Dedifferentiated amniotic fluid mesenchymal stem cell (primary cell): ENCODE results near the gene NLK.
"Not testable (repeated sequence)": the region's sequence is repeated elsewhere in the genome, so short reads cannot be mapped to it uniquely, and the experiment has no call there.

Experiments
- DNase-seq: peaks from one replicate; pipeline ENCODE4 v3.0.0-alpha.2; 2016; ENCODE audit errors: extremely low spot score

The NLK gene

DNA sequence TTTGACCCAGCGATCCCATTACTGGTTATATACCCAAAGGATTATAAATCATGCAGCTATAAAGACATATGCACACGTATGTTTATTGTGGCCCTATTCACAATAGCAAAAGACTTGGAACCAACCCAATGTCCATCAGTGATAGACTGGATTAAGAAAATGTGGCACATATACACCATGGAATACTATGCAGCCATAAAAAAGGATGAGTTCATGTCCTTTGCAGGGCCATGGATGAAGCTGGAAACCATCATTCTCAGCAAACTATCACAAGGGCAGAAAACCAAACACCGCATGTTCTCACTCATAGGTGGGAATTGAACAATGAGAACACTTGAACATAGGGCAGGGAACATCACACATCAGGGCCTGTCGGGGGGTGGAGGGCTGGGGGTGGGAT is 112.9 kb downstream of the NLK start:
- DNase-seq, result not testable (repeated sequence)

DNA sequence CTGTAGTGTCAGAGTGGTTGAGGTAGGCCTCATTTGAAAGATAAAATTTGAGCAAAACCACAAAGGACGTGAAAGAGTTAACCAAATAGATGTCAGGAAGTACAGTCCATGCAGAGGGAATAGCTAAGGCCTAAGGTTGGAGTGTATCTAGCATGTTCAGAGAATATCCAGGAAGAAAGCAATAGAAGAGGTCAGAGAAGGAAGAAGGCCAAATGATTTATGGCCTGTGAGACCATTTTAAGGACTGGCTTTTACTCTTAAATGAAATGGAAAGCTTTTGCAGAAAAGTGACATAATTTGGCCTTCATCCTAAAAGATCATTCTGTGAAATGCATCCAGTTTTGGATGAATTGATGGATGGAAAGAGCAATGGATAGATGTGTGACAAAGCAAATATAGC is 116.5 kb downstream of the NLK start:
- no peak for DNase-seq

DNA sequence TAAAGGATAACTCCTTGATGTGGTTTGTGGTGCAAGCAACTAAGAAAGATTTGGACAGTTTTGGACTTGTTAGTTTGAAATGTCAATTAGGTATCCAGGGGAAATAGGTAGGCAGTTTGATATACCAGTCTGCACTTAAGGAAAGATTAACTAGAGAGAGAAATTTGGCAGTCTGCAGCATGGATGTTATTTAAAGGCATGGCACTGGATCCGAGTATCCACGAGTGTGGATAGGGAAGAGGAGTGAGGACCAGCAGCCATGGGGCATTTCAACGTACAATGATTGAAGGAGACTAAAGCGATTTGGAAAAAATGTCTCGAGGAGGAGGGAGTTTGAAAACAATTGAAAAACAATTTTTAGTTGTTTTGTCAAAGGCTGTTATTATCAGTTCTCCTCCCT is 117.4 kb downstream of the NLK start:
- no peak for DNase-seq

DNA sequence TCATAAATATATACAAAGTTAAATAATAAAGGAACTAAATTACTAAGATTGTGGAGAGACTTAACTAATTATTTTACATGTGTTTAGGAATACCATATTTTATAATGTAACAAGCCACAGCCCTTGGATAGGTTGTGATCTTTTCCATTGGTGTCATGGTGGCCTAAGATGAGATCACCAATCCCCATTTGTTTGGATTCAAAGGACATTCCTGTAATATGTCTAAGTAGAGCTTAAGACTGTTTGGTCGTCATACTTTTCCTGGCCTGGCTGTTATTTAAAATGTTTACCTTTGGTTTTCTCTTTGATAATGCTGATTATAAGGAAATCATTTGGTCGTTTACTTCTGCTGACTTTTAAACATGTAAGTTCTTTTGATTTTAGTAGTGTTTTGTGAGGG is 118.1 kb downstream of the NLK start:
- no peak for DNase-seq

DNA sequence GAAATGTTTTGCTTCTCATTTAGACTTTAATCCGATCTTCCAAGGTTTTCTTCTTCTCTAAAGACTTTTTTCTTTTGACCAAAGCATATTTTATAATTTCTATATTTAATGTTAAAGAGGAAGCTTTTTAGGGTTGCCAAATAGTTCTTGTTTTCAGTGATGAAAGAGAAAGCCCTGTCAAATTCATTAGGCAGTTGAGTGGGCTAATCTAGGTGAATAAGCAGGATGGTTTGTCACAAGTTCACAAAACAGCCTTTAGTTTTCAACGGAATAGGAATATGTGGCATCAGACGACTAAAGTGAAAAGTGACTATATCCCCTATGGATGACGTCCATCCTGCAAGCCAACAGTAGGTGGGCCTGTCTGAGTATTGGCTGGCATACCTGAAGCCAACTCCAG is 118.8 kb downstream of the NLK start:
- no peak for DNase-seq

DNA sequence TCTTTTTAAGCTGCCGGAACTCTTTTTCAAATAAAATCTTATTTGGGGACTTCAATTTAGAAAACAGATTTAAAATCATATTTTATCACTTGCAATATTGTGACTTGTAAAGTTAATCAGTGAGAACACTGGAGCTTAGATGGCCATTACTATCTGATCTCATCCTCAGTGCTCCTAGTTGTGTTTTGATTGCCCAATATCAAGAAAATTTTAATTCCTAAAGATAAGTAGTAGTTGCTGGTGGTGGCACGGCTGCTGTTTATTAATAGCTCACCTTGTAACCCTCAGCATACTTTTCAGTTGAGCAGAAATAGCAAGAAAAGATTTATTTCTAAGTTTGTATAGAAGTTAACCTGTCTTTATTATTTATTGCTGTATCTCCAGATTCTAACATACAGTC is 124.0 kb downstream of the NLK start:
- no peak for DNase-seq

DNA sequence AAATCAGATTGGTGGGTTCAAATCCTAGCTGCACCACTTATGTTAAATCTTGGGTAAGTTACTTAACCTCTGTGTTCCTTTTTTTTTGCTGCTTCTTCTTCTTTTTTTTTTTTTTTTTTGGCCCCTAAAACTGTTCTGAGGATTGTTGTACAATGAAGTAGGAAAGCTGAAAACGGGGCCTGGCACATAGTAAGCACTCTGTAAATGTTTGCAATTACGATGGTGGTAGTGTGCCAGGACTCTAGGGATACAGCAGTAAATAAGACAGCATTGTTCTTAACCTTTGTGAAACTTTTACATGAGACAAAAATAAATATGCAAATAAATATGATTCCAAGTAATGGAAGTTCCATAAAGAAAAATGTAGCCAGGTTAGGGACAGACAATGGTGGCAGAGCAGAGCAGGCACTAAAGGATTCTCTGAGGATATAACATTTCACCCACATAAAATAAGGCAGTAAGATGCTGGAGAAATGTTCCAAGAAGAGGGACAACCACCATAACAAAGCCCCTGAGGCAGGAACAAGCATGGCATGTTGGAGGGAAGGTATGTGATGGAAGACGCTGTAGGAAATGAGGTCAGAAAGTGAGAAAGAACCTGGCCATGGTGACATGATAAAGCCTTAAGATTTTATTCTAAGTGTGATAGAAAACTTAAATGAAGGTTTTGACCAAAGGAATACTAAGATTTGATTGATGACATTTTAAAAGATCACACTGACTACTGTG is 127.3 kb downstream of the NLK start:
- no peak for DNase-seq

DNA sequence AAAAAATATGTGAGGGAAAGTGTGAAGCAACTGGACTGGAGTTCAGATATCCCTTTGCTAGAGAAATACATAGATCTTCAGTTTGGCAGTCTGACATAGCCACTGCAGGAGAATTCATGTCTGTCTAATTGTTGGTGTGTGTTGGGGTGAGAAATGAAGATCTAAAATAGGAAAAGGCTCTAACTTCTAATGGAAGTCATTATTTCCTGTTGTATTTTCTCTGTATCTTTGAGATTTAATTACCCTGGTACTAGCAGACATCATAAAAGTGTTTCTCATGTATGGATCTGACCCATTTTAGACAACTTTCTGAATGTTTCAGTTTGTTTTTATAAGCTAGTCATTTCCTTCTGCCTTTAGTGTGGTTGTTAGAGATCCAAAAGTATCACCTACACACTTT is 128.3 kb downstream of the NLK start:
- no peak for DNase-seq

DNA sequence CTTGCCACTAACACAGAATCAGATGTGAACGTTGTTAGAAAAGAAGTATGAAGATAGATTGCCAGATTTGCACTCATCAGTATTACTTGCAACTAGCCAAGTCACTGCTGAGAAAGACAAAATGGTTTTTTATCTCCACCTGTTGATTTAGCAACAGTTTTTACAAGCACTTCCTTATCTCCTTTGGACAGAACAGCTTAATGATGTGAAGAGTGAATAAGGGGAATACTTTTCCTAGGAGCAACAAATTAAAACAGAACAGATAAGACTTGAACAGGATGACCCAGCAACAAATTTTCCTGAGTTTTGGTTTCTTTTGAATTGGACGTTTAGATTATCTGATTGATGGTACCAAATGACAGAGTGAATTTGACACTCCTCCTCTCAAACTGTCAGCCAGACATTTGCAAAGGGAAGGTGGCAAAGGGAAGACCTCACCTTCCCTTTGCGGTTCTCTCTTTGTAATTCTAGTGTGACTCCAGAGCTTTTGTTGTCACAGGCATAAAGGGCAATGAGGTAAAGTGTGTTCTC is 130.6 kb downstream of the NLK start:
- no peak for DNase-seq

DNA sequence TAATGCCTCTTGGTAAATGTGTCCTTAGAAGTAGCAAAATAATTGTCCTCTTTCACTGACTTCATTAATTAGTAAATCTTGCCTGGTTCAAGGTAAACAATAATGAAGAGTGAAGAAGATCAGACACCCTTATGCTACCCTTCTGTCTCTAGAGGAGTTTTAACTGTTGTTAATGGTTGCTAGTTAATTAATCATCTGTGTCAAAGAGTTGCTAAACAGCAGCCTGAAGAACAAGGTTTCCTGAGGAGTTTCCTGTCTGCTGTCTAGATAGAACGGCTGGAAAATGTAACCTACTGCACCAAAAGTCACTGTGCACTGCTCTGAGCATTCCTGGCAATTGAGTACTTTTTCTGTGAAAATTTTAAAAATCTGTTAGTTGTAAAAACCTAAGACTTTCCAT is 131.3 kb downstream of the NLK start:
- no peak for DNase-seq

DNA sequence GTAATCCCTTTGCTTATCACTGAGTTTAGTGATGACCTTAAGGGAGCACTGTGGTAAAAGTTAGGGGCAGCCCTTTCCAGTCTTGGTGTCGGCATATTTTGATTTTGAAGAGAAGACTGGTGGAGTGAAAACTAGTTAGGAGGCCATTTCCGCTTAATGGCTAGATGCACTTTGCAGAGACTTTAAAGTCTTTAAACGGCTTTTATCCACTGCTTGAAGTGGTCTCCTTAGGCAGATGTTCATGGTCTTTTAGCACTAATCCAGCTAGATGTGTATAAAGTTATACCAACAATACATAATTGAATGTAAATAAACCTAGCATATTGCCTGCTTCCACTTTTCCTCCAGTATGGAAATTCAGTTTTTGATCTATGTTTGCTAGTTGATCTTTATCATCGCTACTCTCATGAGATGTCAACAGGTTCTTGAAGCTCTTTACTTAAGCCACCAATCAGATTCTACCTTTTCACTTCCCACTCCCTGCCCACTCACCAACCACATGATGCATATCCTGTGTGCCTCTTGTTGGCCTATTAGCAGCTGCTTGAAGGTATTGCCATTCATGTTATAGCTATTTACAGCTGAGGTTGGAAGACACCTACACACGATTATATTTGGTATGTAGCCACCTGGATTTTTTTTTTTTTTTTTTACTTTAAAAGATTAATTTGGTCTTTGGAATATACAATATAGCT is 132.0 kb downstream of the NLK start:
- DNase-seq, result no peak

DNA sequence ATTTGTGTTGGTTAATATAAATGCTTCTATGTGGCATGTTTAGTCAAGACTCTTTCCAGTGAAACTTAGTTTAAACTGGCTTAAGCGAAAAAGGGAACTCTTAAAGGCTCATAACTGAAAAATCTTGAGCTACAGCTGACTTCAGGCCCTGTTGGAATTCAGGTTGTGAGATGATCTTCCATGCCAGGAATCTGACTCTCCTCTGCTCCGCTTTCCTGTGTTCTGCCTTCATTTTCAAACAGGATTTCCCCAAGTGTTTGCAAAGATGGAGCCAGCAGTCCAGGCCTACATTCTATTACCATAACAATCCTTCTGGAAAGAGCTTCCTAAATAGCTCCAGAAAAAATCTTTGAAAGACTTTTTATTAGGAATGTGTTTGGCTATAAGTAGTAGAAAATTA is 134.9 kb downstream of the NLK start:
- DNase-seq, result no peak

DNA sequence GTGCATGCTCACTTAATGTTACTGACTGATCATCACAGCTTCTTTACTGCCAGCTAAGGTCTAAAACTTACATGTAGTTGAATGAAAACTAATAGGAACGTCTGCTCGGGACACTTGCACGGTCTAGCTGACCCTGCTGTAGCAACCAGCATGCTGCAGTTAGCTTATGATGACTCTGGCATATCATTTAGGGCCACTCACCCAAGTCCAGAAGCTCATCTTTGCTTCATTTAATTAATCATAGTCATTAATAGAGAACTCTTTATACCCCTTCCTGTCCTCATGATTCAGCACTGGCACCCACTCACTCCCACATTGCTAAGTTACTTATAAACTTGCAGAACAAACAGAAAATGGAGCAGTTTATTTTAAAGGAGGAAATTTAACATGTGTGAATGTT is 136.3 kb downstream of the NLK start:
- no peak for DNase-seq

DNA sequence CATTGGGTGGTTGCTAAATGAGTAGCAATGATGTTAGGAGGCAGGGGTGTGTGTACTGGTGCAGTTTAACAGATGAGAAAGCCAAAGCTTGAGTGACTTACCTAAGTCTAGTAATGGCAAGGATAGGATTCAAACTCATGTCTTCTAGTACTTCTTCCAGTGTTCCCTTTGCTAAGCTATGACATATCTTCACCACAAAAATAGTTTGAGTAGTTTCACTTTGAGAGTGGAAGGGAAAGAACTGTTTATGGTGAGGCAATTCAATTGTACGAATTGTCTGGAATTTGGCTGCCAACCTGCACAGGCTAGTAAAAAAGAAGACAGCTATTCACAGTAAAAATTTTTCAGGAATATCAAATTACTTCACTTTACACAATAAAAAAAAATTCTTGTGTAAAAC is 138.0 kb downstream of the NLK start:
- peak; percentile 39 for DNase-seq

DNA sequence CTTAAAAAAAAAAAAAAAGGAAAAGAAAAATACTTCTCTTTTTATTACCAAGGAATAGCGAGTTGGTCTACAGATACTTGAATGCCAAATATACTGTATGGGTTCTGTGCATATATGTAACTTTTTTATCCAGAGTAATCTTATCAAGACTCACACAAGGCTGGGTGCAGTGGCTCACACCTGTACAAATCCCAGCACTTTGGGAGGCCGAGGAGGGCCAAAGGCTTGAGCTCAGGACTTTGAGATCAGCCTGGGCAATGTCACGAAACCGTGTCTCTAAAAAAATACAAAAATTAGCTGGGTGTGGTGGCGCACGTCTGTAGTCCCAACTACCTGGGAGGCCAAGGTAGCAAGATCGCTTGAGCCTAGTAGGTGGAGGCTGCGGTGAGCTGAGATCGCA is 139.1 kb downstream of the NLK start:
- no peak for DNase-seq

DNA sequence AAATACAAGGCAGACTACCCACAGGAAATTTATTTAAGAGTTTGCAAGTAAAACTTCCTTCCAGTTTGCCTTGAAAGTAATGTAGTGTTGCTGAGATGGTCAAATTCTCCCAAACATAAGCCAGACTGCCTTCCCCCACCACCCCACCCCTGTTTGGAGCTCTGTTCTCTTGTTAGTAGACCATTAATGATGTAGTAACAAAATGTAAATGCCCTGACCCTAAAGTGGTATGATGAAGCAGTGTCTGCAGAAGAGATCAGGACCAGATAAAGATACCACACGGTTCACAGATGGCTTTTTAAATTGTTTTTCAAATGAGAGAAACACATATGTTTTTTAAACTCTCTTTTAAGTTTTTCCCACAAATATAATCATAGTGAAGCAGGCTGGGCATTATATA is 140.1 kb downstream of the NLK start:
- DNase-seq, result no peak

DNA sequence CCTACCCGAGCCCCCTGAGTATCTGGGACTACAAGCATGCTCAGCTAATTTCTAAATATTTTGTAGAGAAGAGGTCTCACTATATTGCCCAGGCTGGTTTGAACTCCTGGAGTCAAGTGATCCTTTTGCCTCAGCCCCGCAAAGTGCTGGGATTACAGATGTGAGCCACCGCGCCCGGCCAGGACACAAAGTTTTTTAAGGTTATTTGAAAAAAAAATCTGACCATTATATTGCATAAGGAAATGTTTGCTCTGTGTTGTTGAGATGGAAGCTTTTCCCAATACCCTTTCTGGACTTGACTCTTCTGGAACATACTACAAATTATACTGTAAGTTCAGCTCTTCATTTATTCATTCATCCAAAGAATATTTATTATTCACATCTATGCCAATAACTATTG is 143.2 kb downstream of the NLK start:
- DNase-seq, result no peak

DNA sequence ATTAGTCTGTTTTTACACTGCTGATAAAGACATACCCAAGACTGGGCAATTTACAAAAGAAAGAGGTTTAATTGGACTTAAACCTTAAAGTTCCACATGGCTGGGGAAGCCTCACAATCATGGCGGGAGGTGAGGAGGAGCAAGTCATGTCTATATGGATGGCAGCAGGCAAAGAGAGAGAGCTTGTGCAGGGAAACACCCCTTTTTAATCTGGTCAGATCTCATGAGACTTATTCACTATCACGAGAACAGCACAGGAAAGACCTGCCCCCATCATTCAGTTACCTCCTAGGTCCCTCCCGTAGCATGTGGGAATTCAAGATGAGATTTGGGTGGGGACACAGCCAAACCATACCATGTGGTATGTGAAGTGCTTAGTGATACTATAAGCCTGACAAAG is 144.0 kb downstream of the NLK start:
- not testable (repeated sequence) for DNase-seq

DNA sequence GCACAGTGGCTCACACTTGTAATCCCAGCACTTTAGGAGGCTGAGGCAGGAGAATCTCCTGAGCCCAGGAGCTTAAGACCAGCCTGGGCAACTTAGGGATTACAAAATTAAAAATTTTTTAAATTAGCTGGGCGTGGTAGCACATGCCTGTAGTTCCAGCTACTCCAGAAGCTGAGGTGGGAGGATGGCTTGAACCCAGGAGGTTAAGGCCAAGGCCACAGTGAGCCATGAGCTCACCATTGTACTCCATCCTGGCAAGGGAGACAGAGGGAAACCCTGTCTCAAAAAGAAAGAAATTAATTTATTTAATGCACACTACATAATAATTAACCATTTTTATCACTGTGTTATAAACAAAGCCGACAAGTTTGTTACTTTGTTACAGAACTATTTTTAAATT is 145.5 kb downstream of the NLK start:
- DNase-seq, result no peak

DNA sequence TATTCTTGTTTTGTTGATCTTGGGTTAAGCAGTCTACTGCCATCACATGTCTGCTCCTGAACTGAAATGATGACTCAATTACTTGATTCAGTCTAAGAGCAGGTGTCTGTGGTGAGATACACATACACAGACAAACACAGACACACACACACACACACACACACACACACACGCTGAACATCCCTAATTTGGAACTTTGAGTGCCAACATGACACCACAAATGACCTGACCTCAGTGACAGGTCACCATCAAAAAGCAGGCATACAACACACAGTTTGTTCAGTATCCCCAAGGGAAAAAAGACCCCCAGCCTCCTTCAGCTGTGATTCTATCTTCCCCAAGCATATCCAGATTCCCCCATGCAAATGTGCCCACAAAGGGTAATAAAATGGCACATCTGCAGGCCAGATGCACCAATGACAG is 146.4 kb downstream of the NLK start:
- DNase-seq, result no peak

DNA sequence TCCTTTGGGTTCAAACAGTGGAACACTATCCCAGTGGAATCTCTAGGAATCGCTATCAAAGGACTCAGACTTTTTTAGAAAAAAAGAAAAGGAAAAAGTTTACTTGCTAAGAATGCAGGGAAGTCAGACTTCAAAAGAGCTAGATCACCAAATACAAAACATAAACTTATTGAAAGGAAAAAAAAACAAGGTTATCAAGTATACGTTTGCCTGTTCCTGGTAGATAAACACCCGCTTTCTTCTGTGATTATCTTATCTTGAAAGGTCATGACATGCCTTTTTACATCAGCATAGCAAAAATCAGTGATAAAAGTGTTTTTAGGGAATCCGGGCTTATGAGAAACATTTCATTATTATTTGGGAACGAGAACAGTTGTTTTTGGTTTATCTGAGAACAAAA is 147.2 kb downstream of the NLK start:
- DNase-seq, result no peak

DNA sequence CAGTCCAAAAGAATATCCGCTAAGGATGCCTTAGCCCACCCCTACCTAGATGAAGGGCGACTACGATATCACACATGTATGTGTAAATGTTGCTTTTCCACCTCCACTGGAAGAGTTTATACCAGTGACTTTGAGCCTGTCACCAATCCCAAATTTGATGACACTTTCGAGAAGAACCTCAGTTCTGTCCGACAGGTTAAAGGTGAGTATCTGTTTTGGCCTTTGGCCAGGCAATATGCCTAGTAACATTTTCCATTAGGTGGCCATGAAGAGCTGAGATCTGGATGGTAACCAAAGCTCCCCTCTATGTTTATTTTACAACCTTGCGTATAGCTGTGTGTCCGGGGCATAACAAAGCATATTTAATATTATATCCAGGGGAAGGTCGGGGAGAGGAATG is 148.5 kb downstream of the NLK start:
- no peak for DNase-seq

DNA sequence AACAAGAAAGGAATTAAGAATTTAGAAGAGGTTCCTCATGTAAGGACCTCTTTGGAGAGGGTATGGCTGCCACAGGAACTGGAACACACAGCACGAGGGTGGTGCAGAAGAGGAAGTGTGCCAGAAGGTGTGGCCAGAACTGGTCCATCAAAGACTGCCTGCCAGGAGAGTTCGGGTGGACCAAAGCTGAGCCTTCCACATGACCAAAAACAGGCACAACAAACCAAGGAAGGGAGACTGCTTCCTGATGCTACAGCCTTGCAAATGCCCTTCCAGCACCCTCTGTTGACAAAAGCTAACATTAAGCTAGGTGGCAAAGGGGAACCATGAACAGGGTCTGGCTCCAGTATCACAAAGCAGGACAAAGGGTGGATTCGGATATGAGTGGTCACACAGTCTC is 150.8 kb downstream of the NLK start:
- no peak for DNase-seq

DNA sequence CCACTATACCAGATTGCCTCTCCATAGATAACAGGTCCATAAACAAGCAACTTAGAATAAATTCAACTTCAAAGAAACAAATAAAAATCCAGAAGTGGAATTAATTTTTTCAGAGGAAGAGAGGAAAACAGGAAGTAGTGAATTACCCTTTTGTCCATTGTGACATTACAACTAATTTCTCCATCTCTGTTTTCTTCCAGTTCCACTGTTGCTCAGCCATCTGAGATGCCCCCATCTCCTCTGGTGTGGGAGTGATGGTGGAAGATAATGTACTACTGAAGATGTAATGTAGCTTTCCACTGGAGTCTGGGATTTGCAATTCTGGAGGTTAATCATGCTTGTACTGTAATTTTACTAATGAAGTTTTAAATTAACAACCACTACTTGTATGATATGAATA is 151.9 kb downstream of the NLK start:
- no peak for DNase-seq
